Stromal cell of bone marrow (primary cell): ENCODE measurements around the gene ODC1.
"Not testable (repeated sequence)": the region's sequence is repeated elsewhere in the genome, so short reads cannot be mapped to it uniquely, and the experiment has no call there.

Source experiments
- DNase-seq: peaks from one replicate; pipeline ENCODE4 v3.0.0-alpha.2; 2012; ENCODE audit warnings: low read depth

Gene ODC1

DNA sequence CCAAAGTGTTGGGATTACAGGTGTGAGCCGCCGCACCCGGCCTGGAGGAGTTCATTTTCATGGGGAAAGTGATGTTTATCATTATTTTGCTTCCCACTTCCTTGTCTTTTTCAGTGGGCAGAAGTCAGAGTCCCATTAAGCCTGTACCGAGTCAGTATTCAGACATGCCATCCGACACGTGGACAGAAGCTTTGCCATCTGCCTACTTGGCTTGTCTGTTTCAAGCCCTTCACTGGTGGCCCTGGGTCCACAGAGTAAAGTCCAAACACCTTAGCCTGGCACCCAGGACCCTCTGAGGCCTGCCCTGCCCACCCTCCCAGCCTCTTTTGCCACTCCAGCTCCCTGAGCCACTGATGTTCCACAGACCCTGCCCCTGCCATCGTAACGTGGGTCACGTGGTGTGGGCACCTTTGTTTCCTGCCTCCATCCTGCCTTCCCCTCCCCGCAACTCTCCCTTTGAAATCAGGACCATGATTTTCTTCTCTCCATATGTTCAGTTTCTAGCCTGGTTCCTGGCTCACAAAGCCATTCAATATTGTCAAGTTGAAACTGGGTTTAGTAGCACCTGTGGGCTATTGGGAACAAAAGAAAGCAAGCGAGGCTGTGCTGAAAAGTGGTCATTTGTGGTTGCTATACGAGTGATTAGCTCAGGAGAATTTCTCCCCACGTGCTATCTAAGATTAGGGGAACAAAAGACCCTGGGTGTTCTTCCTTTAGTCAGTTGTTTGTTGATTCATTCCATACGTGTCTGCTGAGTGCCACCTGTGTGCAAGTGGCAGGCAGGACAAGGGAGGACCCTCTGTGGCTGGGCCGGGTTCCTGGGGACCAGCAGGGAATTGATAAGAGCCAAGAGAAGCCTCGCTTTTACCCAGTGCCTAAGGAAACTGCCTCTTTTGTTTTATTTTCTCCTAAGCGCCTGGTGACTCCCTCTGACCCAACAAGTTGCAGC, 5.1 kb upstream of the ODC1 start:
- DNase-seq, result no peak

DNA sequence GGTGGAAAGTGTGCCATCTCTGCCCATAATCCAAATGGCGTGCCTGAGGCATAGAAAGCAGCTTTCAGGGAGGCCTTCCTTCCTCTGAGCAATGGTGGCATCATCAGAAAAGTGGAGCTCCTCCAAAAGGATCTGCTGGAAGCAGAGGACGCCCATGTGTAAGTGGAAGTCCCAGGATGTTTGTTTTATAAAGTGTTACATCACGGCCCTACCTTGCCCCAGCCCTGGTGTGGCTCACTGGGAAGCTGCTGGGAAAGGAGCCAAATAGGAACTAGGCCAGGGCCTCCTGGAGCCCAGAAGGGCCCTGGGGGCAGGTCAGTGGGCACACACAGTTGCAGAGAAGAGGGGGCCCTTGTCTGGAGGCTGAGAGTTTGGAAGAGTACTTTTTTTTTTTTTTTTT, 4.2 kb upstream of the ODC1 start:
- peak; percentile 67 for DNase-seq

DNA sequence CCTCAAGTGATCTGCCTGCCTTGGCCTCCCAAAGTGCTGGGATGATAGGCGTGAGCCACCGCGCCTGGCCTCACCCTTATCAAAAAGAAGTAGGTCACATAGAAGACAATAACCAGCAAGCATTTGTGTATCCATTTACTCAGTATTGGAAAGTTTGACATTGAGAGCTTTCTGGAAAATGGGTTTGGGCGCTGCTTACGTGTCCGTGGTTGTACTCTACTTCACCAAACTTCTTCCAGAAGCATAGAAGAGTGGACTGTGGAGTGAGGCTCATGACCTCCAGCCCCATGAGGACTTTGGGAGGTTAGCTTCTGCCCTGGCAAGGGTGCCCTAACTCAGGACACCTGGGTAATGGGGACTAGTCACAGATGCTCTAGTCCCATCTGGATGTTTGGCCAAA, 3.7 kb upstream of the ODC1 start:
- DNase-seq, result no peak

GRCh38 chr2:10449838-10450691, 1.9 kb upstream of the ODC1 start:
- no peak for DNase-seq

DNA sequence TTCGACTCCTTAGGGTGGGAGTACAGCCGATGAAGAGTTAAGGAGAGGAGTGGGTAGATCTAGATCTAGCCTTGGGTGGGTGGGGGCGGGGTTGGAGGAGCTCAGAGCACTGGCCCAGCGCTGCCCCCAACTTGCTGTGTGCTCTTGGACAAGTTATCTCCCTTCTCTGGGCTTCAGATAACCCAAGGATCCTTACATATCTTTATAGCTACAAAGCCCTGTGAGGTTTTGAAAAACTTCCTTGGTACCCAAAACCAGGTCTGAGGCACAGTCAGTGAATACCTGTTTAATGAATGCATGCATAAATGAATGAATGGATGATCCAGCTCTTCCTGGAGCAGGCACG, 1.3 kb upstream of the ODC1 start:
- DNase-seq, result no peak

GRCh38 chr2:10448576-10449485, 704 bp upstream of the ODC1 start:
- no peak for DNase-seq

- DNase-seq, result no peak
These were observed 730 bp downstream of the ODC1 start for GRCh38 chr2:10447300-10447894.

DNA sequence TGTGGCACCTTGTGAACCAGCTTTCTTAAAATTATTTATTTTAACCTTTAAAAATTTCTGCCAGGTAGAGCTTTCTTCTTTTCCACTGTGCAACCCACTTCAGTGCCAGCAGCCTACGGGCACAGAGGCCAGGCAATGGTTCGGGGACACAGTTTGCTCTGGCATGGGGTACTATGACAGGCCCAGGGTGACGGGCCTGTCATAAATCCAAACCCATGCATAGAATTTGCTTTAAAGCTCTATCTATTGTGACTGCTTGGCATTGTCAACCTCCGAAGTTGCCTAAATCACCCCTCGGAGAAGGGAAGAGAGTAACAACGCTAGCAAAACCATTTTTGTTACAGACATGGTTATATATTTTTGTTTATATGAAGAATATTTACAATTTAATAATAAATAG, 1.5 kb downstream of the ODC1 start:
- no peak for DNase-seq

DNA sequence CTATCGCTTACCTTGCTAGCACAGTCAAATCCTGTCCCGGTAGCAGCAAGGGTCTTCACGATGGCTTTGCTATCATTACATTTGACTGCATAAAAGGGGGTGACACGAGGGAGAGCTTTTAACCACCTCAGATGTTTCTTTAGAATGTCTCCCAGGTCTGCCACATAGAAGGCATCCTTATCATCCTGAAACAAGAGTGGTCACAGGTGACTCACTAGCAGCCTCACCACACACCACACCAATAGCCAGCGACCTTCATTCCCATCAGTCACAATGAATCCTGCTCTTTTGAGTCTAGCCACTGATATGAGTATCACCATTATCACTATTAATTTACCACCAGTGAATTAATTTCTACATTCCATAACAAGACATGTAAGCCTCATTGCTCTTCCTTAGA, 3.7 kb downstream of the ODC1 start:
- DNase-seq, result no peak

DNA sequence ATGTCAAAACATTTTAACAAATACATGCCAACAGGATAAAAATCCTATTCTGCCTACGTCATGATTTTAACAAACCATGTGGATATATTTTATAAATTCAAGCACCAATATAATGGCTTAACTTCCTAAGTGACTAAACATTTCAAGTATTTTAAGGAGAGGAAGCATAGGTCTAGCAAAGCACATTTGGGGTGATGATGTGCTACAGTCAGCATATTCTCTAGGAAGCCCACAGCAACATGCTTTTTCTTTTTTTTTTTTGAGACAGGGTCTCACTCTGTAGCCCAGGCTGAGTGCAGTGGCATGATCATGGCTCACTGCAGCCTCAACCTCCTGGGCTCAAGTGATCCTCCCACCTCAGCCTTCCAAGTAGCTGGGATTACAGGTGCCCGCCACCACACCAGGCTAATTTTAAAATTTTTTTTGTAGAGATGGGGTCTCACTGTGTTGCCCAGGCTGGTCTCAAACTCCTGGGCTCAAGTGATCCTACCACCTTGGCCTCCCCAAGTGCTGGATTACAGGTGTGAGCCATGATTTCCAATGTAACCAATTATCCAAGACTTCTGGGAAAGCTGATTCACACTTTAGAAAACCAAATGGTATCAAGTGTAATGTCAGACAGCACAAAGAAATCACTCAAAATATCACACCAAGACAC, 5.5 kb downstream of the ODC1 start:
- DNase-seq, result not testable (repeated sequence)

DNA sequence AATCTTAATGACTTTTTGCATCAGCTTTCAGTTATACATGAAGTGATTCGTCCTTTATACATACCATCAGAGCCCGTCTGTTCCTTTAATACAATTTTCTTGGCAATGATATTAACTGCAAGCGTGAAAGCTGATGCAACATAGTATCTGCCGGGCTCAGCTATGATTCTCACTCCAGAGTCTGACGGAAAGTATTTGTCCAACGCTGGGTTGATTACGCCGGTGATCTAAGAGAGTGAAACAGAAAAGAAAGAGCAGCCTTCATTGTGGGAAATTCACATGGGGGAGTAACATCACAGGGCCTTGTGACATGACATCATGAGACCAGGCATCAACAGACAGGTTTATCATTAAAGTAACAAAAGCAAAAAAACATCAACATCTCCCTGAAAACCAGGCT, 6.2 kb downstream of the ODC1 start:
- DNase-seq, result no peak

- DNase-seq, result no peak
These were observed 7.4 kb downstream of the ODC1 start for GRCh38 chr2:10440736-10441135.

DNA sequence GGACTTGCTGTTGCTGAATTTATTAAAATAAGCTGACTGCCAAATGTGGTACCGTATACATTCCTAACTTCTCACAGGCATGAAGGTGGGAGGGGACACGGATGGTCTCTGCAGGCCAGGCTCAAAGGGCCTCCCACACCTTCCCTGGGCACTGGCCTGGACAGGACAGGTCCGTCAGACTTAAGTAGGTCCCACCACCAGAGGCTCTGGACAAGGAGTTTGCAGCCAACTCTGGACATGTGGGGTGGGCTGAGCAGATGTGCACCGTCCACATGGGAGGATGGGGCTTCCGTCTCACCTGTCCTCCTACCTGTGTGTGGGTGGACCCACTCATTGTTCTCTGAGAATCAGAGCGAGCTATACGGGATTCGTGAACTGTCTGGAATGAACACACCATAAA, 8.2 kb downstream of the ODC1 start:
- no peak for DNase-seq

DNA sequence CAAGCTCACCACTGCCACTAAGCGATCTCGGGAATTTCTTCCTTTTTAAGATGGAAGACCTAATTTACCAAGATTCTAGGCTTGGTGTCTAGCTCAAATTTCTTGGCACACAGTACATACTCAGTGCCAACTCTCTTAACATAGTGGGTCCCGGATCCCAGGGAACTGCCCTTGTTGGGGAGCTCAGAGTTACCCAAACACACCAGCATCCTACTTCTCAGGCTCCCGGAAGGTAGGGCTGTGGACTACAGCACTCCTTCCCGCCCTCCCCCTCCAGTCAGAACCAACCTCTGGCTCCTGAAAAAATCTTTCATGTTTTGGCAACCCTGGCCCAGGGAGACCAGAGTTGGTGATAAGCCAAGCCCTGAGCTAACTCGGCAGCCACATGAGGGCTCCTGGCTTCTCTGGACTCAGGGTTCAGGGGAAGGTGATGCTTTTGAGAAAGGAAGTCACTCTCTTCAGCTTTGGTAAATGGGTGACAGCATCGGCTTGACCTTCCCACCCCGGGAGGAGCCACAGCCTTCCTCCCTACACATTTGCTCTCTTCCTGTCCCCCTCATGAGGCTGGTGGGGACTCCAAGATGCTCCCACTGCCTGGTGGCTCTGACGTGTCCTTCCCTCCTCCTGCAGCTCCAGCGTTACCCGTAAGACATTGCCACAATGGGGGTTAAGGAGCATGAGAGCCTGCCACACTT, 8.8 kb downstream of the ODC1 start:
- DNase-seq, result no peak

DNA sequence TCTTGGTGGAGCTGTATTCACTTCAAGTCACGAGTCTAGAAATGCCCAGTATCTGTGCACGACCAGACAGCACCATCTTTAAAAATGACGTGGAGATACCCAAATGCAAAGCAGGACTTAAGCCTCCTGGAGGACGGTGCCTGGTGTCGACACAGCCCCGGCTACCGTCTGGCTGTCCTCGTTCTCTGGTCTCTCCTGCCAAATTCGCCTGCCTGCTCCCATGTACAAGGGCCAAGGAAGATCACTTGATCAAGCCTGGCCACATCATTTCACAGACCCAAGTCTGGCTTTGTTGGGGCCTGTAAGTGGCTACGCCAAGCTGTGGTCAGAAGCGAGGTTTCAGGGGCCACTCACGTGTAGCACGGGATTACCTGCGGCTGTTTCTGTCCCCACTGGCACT, 9.4 kb downstream of the ODC1 start:
- no peak for DNase-seq

- no peak for DNase-seq
These were observed 10.3 kb downstream of the ODC1 start for GRCh38 chr2:10437806-10438205.

- DNase-seq, result no peak
These were observed 11.5 kb downstream of the ODC1 start for GRCh38 chr2:10436583-10437110.

- no peak for DNase-seq
These were observed 12.3 kb downstream of the ODC1 start for GRCh38 chr2:10435820-10436204.

DNA sequence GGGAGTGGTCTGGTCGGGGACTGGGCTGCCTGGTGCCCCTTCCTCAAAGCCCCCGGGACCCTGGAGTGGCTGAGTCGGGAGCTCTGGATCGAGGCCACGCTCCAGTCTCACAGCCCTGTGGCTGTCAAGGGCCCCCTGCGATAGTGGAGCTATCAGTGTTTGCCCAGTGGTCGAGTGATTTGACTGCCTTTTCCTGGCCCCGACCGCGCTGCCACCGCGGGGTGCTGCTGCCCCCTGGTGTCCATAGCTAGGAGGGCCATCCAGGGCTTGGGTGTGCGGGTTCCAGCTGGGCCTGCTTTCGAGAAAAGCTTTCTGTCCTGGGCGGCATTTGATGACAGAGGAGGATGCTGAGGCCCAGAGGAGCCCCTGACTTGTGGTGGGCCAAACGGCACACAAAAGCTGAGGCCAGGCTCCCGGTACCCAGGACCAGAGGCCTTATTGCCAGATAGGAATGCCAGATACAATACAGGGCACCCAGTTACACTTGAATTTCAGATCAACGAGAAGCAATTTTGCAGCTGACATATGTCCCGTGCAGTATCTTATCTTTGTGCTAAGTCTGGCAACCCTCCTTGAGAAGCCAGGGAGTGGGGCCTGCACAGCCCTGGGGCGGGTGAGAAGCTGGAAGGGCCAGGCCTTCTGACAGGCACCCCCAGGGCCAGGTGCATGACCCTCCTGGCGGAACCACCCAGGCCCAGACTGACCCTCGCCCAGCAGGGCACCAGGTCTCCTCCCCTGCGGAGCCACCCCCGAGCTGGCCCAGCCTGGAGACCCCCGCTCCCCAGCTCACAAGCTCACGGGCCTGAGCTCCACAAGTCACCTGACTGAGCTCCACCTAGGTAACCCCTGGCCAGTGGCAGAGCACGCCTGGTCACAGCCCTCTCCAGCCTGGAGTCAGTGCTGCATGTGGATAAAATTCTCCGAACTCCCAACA, 13.0 kb downstream of the ODC1 start:
- no peak for DNase-seq
